Measurements from ENCODE around the gene SPATA46.

The SPATA46 gene

GRCh38 chr1:162391790-162392563, 15.3 kb upstream of the SPATA46 start:
- in situ Hi-C loops (cut with MboI; ENCODE audit: low sequenced_read_pairs), result no loop called here

- in situ Hi-C loops (cut with MboI; ENCODE audit: low sequenced_read_pairs), result no loop called here
Observed at GRCh38 chr1:162390396-162391185, 13.9 kb upstream of the SPATA46 start.

- in situ Hi-C loops (cut with MboI; ENCODE audit: low sequenced_read_pairs), result no loop called here
Observed at GRCh38 chr1:162389971-162390370, 13.3 kb upstream of the SPATA46 start.

GRCh38 chr1:162389021-162389818, 12.6 kb upstream of the SPATA46 start:
- in situ Hi-C loops (cut with MboI; ENCODE audit: low sequenced_read_pairs), result no loop called here

- in situ Hi-C loops (cut with MboI; ENCODE audit: low sequenced_read_pairs), result no loop called here
Observed at GRCh38 chr1:162388615-162389014, 12.0 kb upstream of the SPATA46 start.

GRCh38 chr1:162388083-162388594, 11.5 kb upstream of the SPATA46 start:
- in situ Hi-C loops (cut with MboI; ENCODE audit: low sequenced_read_pairs), result no loop called here

- in situ Hi-C loops (cut with MboI; ENCODE audit: low sequenced_read_pairs), result no loop called here
Observed at GRCh38 chr1:162387226-162388082, 10.8 kb upstream of the SPATA46 start.

- in situ Hi-C loops (cut with MboI; ENCODE audit: low sequenced_read_pairs), result no loop called here
Observed at GRCh38 chr1:162386292-162387225, 9.9 kb upstream of the SPATA46 start.

GRCh38 chr1:162385702-162386101, 9.0 kb upstream of the SPATA46 start:
- in situ Hi-C loops (cut with MboI; ENCODE audit: low sequenced_read_pairs), result no loop called here

- in situ Hi-C loops (cut with MboI; ENCODE audit: low sequenced_read_pairs), result no loop called here
Observed at GRCh38 chr1:162385280-162385623, 8.6 kb upstream of the SPATA46 start.

GRCh38 chr1:162384601-162385279, 8.1 kb upstream of the SPATA46 start:
- in situ Hi-C loops (cut with MboI; ENCODE audit: low sequenced_read_pairs), result no loop called here

- in situ Hi-C loops (cut with MboI; ENCODE audit: low sequenced_read_pairs), result no loop called here
Observed at GRCh38 chr1:162384116-162384515, 7.5 kb upstream of the SPATA46 start.

- in situ Hi-C loops (cut with MboI; ENCODE audit: low sequenced_read_pairs), result no loop called here
Observed at GRCh38 chr1:162383516-162383915, 6.9 kb upstream of the SPATA46 start.

GRCh38 chr1:162383091-162383490, 6.4 kb upstream of the SPATA46 start:
- in situ Hi-C loops (cut with MboI; ENCODE audit: low sequenced_read_pairs), result no loop called here

GRCh38 chr1:162381941-162382750, 5.5 kb upstream of the SPATA46 start:
- in situ Hi-C loops (cut with MboI; ENCODE audit: low sequenced_read_pairs), result no loop called here

GRCh38 chr1:162381383-162381782, 4.7 kb upstream of the SPATA46 start, which contains the start of gene C1orf226:
C1orf226 (plus strand) TSS chr1:162381728; CDS start chr1:162381902, 174 bp downstream.
- in situ Hi-C loops (cut with MboI; ENCODE audit: low sequenced_read_pairs), result no loop called here

- in situ Hi-C loops (cut with MboI; ENCODE audit: low sequenced_read_pairs), result no loop called here
Observed at GRCh38 chr1:162380061-162380846, 3.6 kb upstream of the SPATA46 start.

All from HL-60/S4 treated with retinoic acid at 250 ng/mL for 4 days and 3 days (cell line).